LNCAP (cell line): ENCODE data around the gene DYNC2I2.

Experiments used
- TF ChIP-seq, protein P1 (sequence below): fragments of 450-650 bp; IDR thresholded peaks from 2 replicates; pipeline ENCODE4 v1.5.1; 2017; ENCODE audit warnings: mild to moderate bottlenecking

The DYNC2I2 gene

DNA sequence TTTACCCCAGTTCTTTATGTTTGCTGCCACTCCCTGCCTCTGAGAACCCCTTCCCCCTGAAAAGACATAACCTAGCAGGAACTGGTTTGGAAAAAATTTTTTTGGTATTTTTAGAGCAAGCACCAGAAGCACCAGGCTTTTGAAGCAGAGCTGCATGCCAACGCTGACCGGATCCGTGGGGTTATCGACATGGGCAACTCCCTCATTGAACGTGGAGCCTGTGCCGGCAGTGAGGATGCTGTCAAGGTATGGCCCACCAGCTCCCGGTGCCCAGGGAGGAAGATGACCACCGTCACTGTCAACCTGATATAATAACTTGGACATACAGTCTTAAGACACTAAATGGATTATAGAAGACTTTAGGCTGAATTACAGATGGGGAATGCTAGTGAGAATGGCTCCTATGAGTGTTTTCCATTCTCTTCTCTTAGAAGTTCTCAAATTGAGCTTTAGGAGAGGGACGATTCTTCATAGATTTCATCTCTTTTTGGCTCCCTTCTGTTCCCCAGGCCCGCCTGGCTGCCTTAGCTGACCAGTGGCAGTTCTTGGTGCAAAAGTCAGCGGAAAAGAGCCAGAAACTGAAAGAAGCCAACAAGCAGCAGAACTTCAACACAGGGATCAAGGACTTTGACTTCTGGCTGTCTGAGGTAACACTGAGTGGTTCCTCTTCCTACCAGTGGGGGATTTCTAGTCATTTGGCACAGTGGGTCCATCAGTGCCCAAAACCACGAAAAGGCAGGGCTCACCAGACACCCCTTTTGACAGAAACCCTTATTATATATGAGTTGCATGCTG is 44.9 kb downstream of the DYNC2I2 start:
- TF ChIP-seq, protein P1, sequence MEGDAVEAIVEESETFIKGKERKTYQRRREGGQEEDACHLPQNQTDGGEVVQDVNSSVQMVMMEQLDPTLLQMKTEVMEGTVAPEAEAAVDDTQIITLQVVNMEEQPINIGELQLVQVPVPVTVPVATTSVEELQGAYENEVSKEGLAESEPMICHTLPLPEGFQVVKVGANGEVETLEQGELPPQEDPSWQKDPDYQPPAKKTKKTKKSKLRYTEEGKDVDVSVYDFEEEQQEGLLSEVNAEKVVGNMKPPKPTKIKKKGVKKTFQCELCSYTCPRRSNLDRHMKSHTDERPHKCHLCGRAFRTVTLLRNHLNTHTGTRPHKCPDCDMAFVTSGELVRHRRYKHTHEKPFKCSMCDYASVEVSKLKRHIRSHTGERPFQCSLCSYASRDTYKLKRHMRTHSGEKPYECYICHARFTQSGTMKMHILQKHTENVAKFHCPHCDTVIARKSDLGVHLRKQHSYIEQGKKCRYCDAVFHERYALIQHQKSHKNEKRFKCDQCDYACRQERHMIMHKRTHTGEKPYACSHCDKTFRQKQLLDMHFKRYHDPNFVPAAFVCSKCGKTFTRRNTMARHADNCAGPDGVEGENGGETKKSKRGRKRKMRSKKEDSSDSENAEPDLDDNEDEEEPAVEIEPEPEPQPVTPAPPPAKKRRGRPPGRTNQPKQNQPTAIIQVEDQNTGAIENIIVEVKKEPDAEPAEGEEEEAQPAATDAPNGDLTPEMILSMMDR: no peak

DNA sequence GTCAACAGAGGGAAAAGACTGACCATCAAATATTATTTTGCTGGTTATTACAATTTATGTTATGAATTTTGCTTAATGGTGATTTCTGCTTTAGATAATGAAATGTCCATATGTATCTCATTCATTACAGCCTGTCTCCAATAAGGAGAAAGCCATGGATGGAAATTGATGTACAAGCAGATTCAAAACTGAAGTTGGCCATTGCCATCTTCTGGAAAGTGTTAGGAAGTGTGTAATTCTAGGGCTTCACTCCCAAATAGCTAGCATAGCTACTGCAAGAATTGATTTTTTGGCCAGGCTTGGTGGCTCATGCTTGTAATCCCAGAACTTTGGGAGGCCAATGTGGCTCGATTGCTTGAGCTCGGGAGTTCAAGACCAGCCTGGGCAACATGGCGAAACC is 45.8 kb downstream of the DYNC2I2 start:
- TF ChIP-seq, protein P1: no peak

DNA sequence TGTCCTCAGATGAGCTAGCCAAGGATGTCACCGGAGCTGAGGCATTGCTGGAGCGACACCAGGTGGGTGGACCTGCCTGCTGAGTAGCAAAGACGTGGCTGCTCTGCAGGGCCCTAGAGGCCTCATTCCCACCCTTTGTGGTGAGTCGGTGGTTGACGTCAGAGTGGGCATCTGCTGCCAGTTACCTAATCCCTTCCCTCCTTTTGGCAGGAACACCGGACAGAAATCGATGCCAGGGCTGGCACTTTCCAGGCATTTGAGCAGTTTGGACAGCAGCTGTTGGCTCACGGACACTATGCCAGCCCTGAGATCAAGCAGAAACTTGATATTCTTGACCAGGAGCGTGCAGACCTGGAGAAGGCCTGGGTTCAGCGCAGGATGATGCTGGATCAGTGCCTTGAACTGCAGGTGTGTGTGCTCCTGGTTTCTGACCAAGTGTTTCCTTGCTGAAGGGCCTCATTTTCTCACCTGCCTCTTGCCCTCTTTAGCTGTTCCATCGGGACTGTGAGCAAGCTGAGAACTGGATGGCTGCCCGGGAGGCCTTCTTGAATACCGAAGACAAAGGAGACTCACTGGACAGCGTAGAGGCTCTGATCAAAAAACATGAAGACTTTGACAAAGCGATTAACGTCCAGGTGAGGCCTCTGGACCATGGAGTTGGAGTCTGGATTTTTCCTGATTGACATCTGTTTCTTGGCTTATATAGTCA is 48.9 kb downstream of the DYNC2I2 start:
- TF ChIP-seq, protein P1: no peak

DNA sequence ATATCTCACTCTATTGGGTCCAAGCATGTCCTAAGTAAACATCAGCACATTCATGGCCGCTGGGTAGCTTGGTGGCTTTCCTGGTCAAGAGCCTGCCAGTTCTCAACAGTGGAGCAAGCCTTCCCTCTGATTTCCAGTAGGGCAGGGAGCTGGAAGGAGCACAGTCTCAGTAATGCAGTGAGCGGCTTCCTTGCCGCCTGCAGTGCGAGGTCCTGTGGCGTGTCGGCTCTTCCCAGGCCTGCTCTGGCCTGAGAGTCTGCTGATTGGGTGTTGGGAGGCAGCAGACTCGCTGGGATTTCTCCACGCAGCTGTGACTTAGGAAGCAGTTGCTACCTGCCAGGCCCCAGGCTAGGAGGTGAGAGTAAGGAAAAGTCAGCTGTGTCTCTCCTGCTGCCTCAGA is 53.0 kb downstream of the DYNC2I2 start:
- TF ChIP-seq, protein P1: no peak

DNA sequence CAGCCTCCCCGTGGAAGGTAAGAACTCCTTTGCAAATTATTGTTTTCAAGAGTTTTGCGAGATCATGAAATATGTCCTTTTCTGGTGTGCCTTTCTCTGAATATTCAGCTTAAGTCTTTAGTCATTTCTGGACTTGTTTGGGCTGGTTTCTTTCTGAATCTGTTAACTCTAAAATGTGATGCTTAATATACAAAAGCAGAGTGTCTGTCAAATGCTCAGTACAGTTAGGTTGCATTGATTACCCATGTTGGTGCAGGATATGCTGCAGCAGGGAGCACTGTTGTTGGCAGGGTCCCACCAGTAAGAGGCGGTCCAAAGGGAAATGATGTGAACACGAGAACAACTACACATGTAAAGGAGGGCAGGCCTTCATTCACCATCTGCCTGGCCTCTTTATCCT is 56.5 kb downstream of the DYNC2I2 start:
- TF ChIP-seq, protein P1: no peak

DNA sequence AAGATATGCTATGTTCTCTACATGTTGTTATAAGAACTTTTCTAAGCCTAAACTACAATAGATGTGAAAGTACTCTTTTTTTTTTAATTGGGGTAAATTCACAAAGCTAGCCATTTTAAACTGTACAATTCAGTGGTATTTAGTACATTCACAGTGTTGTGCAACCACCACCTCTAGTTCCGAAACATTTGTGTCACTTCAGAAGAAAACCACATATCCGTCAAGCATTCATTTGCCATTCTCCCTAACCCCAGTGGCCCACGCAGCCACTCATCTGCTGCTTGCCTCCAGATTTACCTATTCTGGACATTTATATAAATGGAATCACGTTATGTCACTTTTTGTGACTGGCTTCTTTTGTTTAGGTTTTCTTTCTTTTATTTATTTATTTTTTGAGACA is 61.2 kb downstream of the DYNC2I2 start:
- TF ChIP-seq, protein P1: no peak

DNA sequence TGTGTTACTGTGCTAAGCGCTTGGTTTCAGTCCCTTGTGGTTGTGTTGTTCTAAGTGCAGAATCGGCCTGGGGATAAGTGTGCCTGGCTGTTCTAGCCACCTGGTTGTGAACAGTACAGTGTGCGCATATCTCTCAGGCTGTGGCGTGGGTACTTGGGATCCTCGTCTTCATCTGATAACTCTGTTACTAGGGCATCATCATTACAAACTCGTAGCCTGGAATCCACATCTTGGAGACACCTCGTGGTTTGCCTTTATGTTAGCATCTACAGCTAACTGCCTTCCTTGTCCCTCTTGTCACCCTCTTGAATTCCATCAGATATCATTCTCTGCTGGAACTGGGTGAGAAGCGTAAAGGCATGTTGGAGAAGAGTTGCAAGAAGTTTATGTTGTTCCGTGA is 62.8 kb downstream of the DYNC2I2 start:
- TF ChIP-seq, protein P1: no peak
